NOMO-1 treated with dmso at 0.1 percent for 144 hours (cell line): ENCODE measurements around the gene FAM163B.

ENCODE experiments used
- DNase-seq: peaks from one replicate; lab custom pipeline; 2025; ENCODE audit not compliant: unreplicated experiment; lab: John Stamatoyannopoulos, UW

The FAM163B gene

DNA sequence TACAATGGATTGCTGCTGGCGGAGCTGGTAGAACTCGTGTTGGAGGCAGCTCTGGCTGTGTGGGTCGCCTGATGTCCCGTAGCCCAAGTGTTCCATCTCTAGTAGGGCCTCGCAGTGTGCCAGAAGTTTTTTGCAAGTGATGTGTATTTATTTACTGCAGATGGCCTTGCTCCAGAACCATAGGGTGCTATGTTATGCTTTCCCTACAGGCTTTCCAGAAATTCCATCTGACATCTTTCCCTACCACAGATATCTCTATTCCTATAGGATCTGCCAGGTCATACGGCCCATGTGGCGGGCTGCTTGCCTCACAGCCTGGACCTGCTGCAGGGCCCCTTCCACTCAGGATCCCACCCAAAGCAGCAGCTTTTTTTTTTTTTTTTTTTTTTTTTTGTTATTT is 57.7 kb downstream of the FAM163B start:
- DNase-seq: no peak

DNA sequence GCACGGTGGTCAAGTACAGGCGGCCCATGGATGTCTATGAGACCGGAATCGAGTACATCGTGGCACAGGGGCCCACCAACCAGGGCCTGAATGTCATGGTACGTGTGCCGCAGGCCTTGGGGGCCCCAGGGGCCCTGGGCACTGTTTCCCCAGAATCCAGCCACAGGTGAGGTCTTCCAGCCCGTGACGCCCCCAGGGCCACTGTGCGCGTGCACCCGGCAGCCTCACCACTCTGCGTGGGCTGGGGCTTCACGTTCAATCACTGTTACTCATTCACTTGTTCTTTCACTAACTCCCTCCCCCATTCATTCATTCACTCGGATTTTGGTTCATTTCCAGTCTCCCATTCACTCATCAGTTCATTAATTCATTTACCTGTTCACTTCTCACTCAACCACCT is 62.1 kb downstream of the FAM163B start:
- no peak for DNase-seq

DNA sequence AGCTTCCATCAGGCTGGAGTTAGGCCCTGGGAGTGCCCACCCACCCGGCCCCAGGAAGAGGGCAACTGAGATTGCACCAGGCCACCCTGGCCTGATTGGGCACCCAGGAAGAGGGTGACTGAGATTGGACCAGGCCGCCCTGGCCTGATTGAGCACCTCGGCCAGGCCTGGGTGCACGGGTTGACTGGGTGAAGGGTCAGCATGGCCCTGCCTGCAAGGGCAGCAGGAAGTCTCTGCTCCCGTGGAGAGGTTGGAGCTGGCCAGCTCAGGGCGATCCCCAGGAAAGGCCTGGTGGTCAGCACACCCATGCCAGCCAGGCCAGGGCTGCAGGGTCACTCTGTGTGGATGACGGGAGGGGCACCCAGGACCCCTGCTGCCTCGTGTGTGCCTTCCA is 62.9 kb downstream of the FAM163B start:
- DNase-seq: no peak

GRCh38 chr9:133545494-133546286 is 63.5 kb downstream of the FAM163B start:
- no peak for DNase-seq

GRCh38 chr9:133543772-133544467 is 65.3 kb downstream of the FAM163B start:
- DNase-seq: no peak

- no peak for DNase-seq
These were observed 67.2 kb downstream of the FAM163B start for GRCh38 chr9:133542002-133542401.

- DNase-seq: no peak
These were observed 68.5 kb downstream of the FAM163B start for GRCh38 chr9:133540698-133541025.

GRCh38 chr9:133539991-133540697 is 69.0 kb downstream of the FAM163B start:
- peak; percentile 46 for DNase-seq

- no peak for DNase-seq
These were observed 70.0 kb downstream of the FAM163B start for GRCh38 chr9:133538851-133539833.

DNA sequence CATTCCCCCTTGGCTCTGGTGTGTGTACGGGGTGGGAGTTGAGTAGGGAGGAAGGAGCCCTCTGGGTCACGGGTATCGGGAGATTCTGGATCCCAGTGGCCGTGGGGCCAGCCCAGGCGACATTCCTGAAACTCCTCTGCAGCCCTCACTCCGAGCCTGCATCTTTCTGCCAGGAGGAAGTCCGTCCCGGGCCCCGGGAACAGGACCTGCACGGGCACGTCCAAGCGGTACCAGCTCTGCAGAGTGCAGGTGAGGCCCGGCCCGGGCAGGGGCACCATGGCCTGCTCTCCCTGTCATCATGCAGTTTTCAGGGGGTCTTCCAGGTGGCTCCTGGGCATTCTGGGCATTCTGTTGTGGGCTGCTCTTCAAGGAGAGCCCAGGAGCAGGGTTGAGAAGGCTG is 71.0 kb downstream of the FAM163B start:
- DNase-seq: no peak

DNA sequence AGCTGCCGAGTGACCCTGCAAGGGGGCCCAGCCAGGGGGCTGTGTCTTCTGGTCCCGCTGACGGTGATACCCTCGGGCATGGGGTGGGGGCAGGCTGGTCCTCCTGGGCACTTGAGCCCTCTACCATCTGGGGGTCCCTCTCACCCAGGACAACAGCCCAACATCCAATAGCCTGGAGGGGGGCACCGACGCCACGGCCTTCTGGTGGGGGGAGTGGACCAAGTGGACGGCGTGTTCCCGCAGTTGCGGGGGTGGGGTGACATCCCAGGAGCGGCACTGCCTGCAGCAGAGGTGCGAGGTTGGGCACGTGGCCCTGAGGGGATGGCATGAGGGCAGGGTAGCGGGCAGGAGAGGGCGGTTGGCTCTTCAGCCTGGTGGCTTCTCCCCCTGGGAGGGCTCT is 71.9 kb downstream of the FAM163B start:
- no peak for DNase-seq

DNA sequence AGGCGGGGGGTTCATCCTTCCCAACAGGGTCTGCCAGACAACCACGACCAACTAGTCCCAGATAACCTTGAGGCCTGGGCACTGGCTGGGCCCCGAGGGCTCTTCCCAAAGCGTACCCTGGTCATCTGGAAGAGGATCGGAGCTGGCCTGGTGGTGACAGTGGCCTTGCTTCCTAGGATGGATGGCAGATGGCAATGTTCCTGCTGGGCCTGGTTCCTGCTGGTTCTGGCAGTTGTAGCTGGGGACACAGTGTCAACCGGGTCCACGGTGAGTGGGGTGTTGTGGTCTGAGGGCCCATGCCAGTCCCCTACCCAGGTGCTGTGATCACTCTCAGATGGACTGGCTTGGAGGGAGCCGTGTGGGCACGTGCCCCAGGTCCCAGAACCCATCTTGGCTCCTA is 72.7 kb downstream of the FAM163B start:
- no peak for DNase-seq

DNA sequence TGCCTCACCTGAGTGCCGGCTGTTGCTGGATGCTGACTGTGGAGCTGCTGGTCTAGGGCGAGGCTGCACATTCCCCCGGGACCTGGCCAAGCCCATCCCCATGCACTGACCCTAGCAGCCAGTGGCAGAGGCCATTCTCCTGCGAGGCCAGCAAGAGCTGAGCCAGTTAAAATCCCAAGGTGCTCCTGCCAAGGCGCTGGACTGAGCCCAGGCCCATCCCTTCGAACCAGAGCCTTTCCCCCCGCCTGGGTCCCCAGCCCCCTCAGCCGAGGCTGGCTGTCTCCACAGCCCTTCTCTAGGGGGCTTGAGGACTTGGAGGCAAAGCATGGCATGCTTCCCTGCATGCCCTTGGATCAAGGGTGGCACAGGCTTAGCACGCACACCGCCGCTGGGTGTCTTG is 73.1 kb downstream of the FAM163B start:
- no peak for DNase-seq

DNA sequence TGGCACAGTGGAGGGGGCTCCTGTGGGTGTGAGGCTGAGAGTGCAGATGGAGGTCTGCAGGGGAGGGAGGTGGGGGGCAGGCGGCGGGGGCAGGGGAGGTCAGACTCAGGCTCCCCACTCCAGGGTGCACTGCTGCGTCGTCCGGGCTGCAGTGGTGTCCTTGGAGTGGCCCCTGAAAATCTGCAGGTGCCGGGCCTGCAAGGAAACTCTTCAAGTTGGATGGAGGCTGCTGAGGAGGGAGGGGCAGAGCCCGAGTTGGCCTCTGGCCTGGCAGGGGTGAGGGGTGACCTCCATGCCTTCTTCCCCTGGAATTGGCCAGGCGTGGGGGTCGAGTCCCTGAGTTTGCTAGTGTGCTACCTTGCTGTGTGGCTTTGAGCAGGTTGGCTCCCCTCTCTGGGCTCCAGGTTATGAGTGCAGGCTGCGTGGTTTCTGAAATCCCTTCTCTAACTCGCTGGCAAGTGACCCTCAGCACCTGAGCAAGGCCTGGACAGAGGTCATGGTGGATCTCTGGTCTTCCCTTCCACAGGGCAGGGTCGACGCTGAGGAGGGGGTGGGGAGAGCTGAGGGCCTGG is 73.8 kb downstream of the FAM163B start:
- DNase-seq: no peak

GRCh38 chr9:133534346-133535291 is 74.6 kb downstream of the FAM163B start, which contains the start of gene ADAMTSL2:
ADAMTSL2 (plus strand) TSS chr9:133534704; CDS start chr9:133536713, 2,009 bp downstream.
- DNase-seq: no peak

GRCh38 chr9:133533857-133534256 is 75.3 kb downstream of the FAM163B start:
- no peak for DNase-seq

- no peak for DNase-seq
These were observed 76.1 kb downstream of the FAM163B start for GRCh38 chr9:133532937-133533668.

DNA sequence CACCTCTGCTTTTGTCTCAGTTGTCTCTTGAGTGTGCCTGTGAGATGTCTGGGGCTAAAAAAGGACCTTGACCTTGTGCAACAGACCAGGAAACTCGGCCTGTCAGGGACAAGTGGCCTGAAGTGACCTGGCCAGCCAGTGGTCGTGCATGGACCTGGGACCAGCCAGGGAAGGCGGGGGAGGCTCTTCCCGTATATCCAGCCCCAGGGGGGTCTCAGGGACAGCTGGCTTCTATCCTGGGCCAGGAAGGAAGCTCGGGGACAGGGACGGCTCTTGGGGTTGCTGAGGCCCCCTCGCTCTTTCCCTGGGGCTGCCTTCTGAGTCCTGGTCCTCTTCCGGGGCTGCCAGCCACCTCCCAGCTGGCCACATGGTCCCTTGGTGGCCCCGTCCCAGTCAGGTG is 77.9 kb downstream of the FAM163B start:
- DNase-seq: no peak

DNA sequence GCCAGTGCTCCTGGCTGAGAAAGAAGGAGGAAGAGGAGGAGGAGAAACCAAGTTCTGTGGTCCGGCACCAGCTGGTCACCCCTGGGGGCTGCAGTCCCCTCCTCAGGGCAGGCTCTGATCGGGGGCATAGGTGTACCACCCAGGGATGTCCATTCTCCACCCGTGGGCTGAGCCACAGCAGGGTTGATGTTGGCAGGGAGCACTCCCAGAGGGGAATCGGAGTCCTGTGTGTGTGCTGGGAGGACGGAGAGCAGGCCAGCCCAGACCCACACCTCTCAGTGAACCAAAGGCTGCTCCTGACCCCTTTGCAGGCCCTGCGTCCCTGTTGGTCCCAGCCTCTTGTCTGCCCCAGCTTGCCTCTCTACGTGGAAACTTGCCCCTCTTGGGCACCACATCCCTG is 79.3 kb downstream of the FAM163B start:
- no peak for DNase-seq
